CD14-positive monocyte (primary cell): ENCODE measurements around the gene SIN3A. TPM values are rescaled to one million over a fixed set of nuclear protein-coding genes. Genes with fewer than 3 reads are reported as not detected.
A peak's percentile ranks its signal among the peaks of the same experiment; 100 is the strongest.
"Not testable (repeated sequence)": the region's sequence is repeated elsewhere in the genome, so short reads cannot be mapped to it uniquely, and the experiment has no call there.

ENCODE experiments used
- DNase-seq, 3 donors: peaks; one replicate each; pipeline ENCODE4 v3.0.0-alpha.2; 2011 to 2022
- H2AFZ ChIP-seq: 2 replicates; pipeline ENCODE4 v1.6.0; 2012; ENCODE audit warnings: mild to moderate bottlenecking, low read depth, low read length, inconsistent platforms; ENCODE audit not compliant: insufficient read depth, poor library complexity, severe bottlenecking
- H3K27ac ChIP-seq, 2 donors: 1 replicate in 1 of 2; 2 replicates in 1 of 2; pipeline ENCODE4 v1.5.1; 2012 to 2013; ENCODE audit warnings: low read length in 2 of 2, control low read depth in 1 of 2, inconsistent platforms in 1 of 2, low read depth in 1 of 2, mild to moderate bottlenecking in 1 of 2
- H3K27me3 ChIP-seq, 2 donors: one replicate each; pipeline versions ENCODE4 v1.6.0 to v1.6.1; 2011 to 2013; ENCODE audit warnings: low read length in 2 of 2; ENCODE audit not compliant: control insufficient read depth in 2 of 2, insufficient read depth in 2 of 2
- H3K36me3 ChIP-seq, 2 donors: replicated peaks in 1 of 2; 1 replicate in 1 of 2; 2 replicates in 1 of 2; pipeline versions ENCODE4 v1.5.1 to v1.6.1; 2012 to 2013; ENCODE audit warnings: low read length in 2 of 2, control low read depth in 1 of 2, inconsistent platforms in 1 of 2, mild to moderate bottlenecking in 1 of 2; ENCODE audit not compliant: insufficient read depth in 2 of 2, control insufficient read depth in 1 of 2
- H3K4me1 ChIP-seq, 2 donors: 1 replicate in 1 of 2; 2 replicates in 1 of 2; pipeline versions ENCODE4 v1.5.1 to v1.6.1; 2012 to 2013; ENCODE audit warnings: low read length in 2 of 2, control low read depth in 1 of 2, inconsistent platforms in 1 of 2, mild to moderate bottlenecking in 1 of 2, moderate library complexity in 1 of 2; ENCODE audit not compliant: insufficient read depth in 2 of 2, control insufficient read depth in 1 of 2
- H3K4me2 ChIP-seq: replicated peaks from 2 replicates; pipeline ENCODE3; 2012; ENCODE audit warnings: low read length, moderate library complexity, mild to moderate bottlenecking; ENCODE audit not compliant: poor library complexity, severe bottlenecking; ENCODE audit errors: extremely low read depth
- H3K4me3 ChIP-seq, 3 experiments: fragments of 200-600 bp in 1 of 3; sonication (generic) in 1 of 3; replicated peaks in 1 of 3; 1 replicate in 2 of 3; 2 replicates in 1 of 3; pipeline ENCODE4 v1.5.1; 2011 to 2013; ENCODE audit warnings: low read length in 3 of 3, mild to moderate bottlenecking in 3 of 3, control low read depth in 2 of 3, low read depth in 2 of 3, inconsistent platforms in 1 of 3, moderate library complexity in 1 of 3
- H3K79me2 ChIP-seq: 2 replicates; pipeline ENCODE4 v1.6.0; 2012; ENCODE audit warnings: mild to moderate bottlenecking, control low read depth, inconsistent platforms, low read length, moderate library complexity; ENCODE audit not compliant: insufficient read depth
- H3K9ac ChIP-seq: 2 replicates; pipeline ENCODE4 v1.6.0; 2017; ENCODE audit warnings: low read length, mild to moderate bottlenecking; ENCODE audit not compliant: insufficient read depth, poor library complexity, severe bottlenecking
- H3K9me3 ChIP-seq, 2 donors: replicated peaks in 1 of 2; 1 replicate in 1 of 2; 2 replicates in 1 of 2; pipeline versions ENCODE4 v1.5.1 to v1.6.1; 2012 to 2013; ENCODE audit warnings: low read length in 2 of 2, control low read depth in 1 of 2; ENCODE audit not compliant: control insufficient read depth in 1 of 2, insufficient read depth in 1 of 2
- H4K20me1 ChIP-seq: 2 replicates; pipeline ENCODE4 v1.6.0; 2012; ENCODE audit warnings: mild to moderate bottlenecking, low read length, control low read depth, moderate library complexity; ENCODE audit not compliant: insufficient read depth
- H3K27ac Mint-ChIP-seq, 7 donors: one replicate each; pipeline ENCODE4 v1.8.0; 2020; ENCODE audit warnings: mild to moderate bottlenecking in 7 of 7, mixed read lengths in 7 of 7, moderate library complexity in 6 of 7, inconsistent platforms in 2 of 7
- H3K27me3 Mint-ChIP-seq, 3 donors: one replicate each; pipeline ENCODE4 v1.8.0; 2021 to 2022; ENCODE audit warnings: low read depth in 3 of 3, mild to moderate bottlenecking in 3 of 3, mixed read lengths in 3 of 3, moderate library complexity in 3 of 3, inconsistent platforms in 1 of 3
- H3K36me3 Mint-ChIP-seq, 2 donors: one replicate each; pipeline ENCODE4 v1.8.0; 2020; ENCODE audit warnings: mixed read lengths in 2 of 2, inconsistent platforms in 1 of 2, mild to moderate bottlenecking in 1 of 2
- H3K4me1 Mint-ChIP-seq: one replicate; pipeline ENCODE4 v1.8.0; 2020; ENCODE audit warnings: mild to moderate bottlenecking, mixed read lengths
- H3K4me3 Mint-ChIP-seq, 2 donors: one replicate each; pipeline ENCODE4 v1.8.0; 2020; ENCODE audit warnings: mild to moderate bottlenecking in 2 of 2, mixed read lengths in 2 of 2, moderate library complexity in 1 of 2
- H3K9me3 Mint-ChIP-seq, 7 donors: one replicate each; pipeline ENCODE4 v1.8.0; 2020 to 2022; ENCODE audit warnings: mixed read lengths in 7 of 7, mild to moderate bottlenecking in 6 of 7, moderate library complexity in 6 of 7, inconsistent platforms in 2 of 7
- WGBS: methylation state at CpG from one replicate; pipeline ENCODE4 v1.1.5; 2013; ENCODE audit warnings: missing lambda C conversion rate; ENCODE audit not compliant: insufficient coverage; 5-methylcytosine and 5-hydroxymethylcytosine counted together
- intact Hi-C, 2 donors: fragments of 100-400 bp; cut with micrococcal nuclease; formaldehyde crosslinking; loops; one replicate each; pipeline versions ENCODE4 v1.15.0 to v1.15.1; 2023
- polyA plus RNA-seq, 3 donors: library from polyadenylated mRNA; depleted of rRNA in 1 of 3; unstranded in 2 of 3; stranded (reverse) in 1 of 3; fragments of 300-500 nt in 2 of 3; fragments of >200 nt in 1 of 3; fragmentation: Illumina TruSeq in 2 of 3; gene quantifications; 1 replicate in 2 of 3; 2 replicates in 1 of 3; pipeline ENCODE4 v1.2.3, GENCODE V29; 2012 to 2021
- TF ChIP-seq, protein P1 (sequence below): fragments of 200-600 bp; IDR thresholded peaks from one replicate; pipeline ENCODE4 v1.8.0; 2022; ENCODE audit warnings: antibody characterized with exemption, mild to moderate bottlenecking

The SIN3A gene
- polyA plus RNA-seq, 3 donors = 2.3 to 20.7 (median 7.9) TPM

DNA sequence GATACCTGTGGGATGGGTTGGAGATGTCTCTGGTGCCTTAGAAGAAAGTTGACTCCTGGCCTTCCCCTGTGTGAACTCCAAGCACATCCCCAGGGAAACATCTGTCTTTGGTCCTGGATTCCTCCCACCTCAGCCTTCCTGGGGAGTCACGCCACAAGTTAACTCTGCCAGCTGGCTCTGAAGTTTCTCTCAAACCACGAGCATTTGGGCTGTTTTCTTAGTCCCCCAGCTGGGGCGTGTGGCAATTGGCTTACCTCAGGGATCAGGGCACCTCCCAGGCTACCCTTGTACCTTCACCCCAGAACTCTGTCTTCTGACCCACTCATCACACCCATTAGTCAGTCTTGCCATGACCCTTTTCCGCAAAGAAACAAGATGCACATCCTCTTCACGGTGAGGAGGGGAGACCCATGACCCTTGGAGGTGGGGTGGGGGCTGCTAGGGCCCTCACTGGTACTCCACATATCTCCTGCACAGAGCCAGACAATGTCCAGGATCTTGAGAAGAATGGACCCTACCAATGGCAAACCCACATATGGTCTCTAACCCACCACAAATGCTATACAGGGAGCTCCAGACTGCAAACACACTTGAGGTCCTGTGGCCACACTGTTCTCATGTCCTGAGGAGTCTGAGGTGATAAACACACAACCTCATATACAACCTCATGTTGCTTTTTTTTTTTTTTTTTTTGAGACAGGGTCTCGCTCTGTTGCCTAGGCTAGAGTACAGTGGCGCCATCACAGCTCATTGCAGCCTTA is 100.7 kb downstream of the SIN3A start:
- peaks cover 1 to 20% of the 10 kb centered on the region in 2 donors for H3K36me3 ChIP-seq
- H3K9me3 ChIP-seq = peaks cover 20% of the 10 kb centered on the region in 2 donors
- no peak overlapping the region for H3K27ac ChIP-seq
- Mint-ChIP-seq H3K4me3 (peak overlapping the region in 1 of 2 donors; percentile 3), H3K27me3 (peaks cover 30 to 52% (median 46%) of the 10 kb centered on the region in 3 donors), H3K27ac (peak overlapping the region in 5 of 7 donors; percentile 3 to 88 (median 70)), H3K36me3 (peaks cover 17 to 24% of the 10 kb centered on the region in 2 donors), H3K4me1 (peaks cover 45% of the 10 kb centered on the region), H3K9me3 (peaks cover 15 to 37% (median 24%) of the 10 kb centered on the region in 7 donors)
- peaks cover 40% of the 10 kb centered on the region in 2 donors for H3K4me1 ChIP-seq
- peaks cover 11% of the 10 kb centered on the region for H4K20me1 ChIP-seq
- H3K4me3 ChIP-seq = no peak overlapping the region
- TF ChIP-seq, protein P1, sequence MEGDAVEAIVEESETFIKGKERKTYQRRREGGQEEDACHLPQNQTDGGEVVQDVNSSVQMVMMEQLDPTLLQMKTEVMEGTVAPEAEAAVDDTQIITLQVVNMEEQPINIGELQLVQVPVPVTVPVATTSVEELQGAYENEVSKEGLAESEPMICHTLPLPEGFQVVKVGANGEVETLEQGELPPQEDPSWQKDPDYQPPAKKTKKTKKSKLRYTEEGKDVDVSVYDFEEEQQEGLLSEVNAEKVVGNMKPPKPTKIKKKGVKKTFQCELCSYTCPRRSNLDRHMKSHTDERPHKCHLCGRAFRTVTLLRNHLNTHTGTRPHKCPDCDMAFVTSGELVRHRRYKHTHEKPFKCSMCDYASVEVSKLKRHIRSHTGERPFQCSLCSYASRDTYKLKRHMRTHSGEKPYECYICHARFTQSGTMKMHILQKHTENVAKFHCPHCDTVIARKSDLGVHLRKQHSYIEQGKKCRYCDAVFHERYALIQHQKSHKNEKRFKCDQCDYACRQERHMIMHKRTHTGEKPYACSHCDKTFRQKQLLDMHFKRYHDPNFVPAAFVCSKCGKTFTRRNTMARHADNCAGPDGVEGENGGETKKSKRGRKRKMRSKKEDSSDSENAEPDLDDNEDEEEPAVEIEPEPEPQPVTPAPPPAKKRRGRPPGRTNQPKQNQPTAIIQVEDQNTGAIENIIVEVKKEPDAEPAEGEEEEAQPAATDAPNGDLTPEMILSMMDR = no peak
- 44% methylated on average over 3 of the region's 7 CpGs for WGBS
- intact Hi-C loops = no loop called here
- no peak overlapping the region for H3K4me2 ChIP-seq
- no peak overlapping the region for H2AFZ ChIP-seq
- H3K9ac ChIP-seq = no peak overlapping the region
- peaks cover 16 to 41% of the 10 kb centered on the region in 2 donors for H3K27me3 ChIP-seq
- DNase-seq = no peak
- no peaks in the 10 kb centered on the region for H3K79me2 ChIP-seq

GRCh38 chr15:75349851-75350588 is 101.5 kb downstream of the SIN3A start:
- peak; percentile 52 to 60 (median 54) for DNase-seq
- Mint-ChIP-seq H3K4me1 (peaks cover 45% of the 10 kb centered on the region), H3K36me3 (peaks cover 12 to 19% of the 10 kb centered on the region in 2 donors), H3K27ac (peak overlapping the region; percentile 56 to 88 (median 85)), H3K9me3 (peaks cover 15 to 39% (median 24%) of the 10 kb centered on the region in 7 donors), H3K27me3 (peaks cover 37 to 59% (median 53%) of the 10 kb centered on the region in 3 donors), H3K4me3 (peak overlapping the region; percentile 50 to 53)
- Histone ChIP-seq H3K36me3 (peaks cover 0 to 13% of the 10 kb centered on the region in 2 donors), H3K27me3 (peaks cover 19 to 47% of the 10 kb centered on the region in 2 donors), H2AFZ (no peak overlapping the region), H3K4me3 (peak overlapping the region in 1 of 3 experiments; percentile 54), H3K4me1 (peaks cover 40% of the 10 kb centered on the region in 2 donors), H3K79me2 (no peaks in the 10 kb centered on the region), H3K9ac (no peak overlapping the region), H3K9me3 (peaks cover 20% of the 10 kb centered on the region in 2 donors), H3K27ac (no peak overlapping the region), H4K20me1 (peaks cover 11% of the 10 kb centered on the region), H3K4me2 (peak overlapping the region; percentile 25)
- TF ChIP-seq, protein P1 = no peak
- intact Hi-C loops = no loop called here
- 43% methylated on average over 6 of the region's 9 CpGs for WGBS

DNA sequence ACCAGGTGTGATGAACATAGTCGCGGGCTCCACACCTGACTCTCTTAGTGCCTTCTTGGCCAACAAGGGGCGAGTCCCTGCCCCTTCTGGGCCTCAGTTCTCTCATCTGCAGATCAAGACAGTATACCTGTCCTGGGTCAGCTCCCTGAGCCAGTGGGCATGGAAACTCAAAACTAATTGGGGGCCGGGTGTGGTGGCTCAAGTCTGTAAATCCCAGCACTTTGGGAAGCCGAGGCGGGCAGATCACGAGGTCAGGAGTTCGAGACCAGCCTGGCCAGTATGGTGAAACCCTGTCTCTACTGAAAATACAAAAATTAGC is 102.2 kb downstream of the SIN3A start:
- H3K27ac ChIP-seq, H3K4me2 ChIP-seq, H4K20me1 ChIP-seq, H3K79me2 ChIP-seq, H2AFZ ChIP-seq, H3K9ac ChIP-seq, H3K36me3 ChIP-seq, intact Hi-C loops, DNase-seq: not testable (repeated sequence)
- Mint-ChIP-seq H3K4me3 (peak overlapping the region in 1 of 2 donors; percentile 86), H3K9me3 (peaks cover 15 to 39% (median 24%) of the 10 kb centered on the region in 7 donors), H3K27ac (peak overlapping the region in 1 of 7 donors; percentile 54), H3K36me3 (peaks cover 7 to 13% of the 10 kb centered on the region in 2 donors), H3K27me3 (peaks cover 41 to 64% (median 57%) of the 10 kb centered on the region in 3 donors), H3K4me1 (peaks cover 45% of the 10 kb centered on the region)
- H3K4me3 ChIP-seq = peak overlapping the region in 1 of 3 experiments; percentile 54
- peaks cover 21 to 54% of the 10 kb centered on the region in 2 donors for H3K27me3 ChIP-seq
- 95% methylated on average over 6 of the region's 8 CpGs for whole genome bisulfite sequencing
- peaks cover 20% of the 10 kb centered on the region in 2 donors for H3K9me3 ChIP-seq
- H3K4me1 ChIP-seq = peaks cover 40% of the 10 kb centered on the region in 2 donors
